ENCODE data around the gene DNAH6.

Gene DNAH6

DNA sequence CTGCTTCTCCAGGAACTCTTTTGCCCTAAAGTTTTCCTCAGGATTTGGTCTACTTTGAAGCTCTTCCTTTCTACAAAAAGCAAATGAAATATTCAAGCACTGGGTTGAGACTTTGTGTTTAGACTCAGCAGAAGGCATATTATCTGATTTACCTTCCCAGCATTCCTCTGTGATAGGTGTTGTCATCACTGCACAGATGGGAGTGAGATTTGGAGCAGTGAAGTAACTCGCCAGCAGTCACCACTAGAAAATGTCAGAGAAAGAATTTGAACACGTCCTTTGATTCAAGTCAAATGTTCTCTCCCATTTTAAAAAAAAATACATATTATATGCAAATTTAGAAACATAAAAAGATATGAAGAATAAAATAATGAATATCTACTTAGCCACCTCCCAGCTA is 112.2 kb downstream of the DNAH6 start:
- no peak for DNase-seq (ENCODE audit: low read depth, low spot score)

DNA sequence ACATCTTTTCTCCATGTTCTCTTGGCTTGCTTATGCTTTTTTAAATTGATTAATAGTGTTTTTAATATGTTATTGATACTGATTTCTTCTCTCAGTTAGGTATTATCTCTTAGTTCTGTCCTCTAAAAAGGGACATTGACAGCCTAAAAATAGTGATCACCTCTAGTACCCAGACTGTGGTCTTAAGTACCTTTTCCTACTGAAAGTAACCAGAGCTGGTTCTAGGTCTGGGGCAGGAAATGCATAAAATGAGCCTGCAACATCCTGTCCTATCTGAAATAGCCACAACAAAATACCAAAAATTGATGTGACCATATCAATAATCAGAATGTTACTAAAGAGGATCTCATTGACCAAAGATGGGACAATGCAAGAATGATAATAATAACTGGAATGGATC is 113.3 kb downstream of the DNAH6 start:
- DNase-seq (ENCODE audit: low read depth, low spot score), result no peak

DNA sequence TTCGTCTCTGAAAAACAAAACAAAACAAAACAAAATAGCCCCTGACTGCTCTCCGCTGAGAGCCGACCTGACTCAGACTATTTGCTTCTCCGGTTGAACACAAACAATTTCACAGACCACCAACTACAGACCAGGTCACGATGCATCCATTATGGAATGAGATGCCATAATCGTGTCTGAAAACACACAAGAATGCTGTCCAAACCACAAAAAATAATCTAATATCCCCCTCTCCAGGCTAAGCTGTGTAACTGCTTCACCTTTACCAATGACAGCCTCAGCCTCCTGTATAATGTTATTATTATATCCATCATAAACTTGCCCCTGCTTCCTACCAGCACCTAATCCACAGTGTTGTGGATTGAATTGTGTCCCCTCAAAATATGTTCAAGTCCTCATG is 114.7 kb downstream of the DNAH6 start:
- no peak for DNase-seq (ENCODE audit: low read depth, low spot score)

DNA sequence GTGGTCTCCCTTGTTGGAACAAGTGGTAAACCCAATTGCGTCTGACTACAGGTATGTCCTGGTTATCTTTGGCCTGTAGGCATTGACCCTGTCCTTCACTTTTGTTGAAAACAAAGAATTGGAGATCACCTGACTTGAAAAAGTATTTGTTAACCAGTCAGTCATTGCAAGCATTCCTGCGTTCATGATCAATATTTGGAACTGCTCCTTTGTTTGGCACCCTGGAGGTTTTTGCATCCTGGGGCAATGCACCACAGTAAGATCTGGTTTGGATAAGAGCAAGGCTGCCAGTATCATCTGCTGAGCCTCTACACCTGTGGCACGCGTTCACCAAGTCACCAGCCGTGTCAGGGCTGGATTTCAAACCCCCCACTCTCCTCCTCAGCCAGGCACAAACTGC is 115.7 kb downstream of the DNAH6 start:
- no peak for DNase-seq (ENCODE audit: low read depth, low spot score)

DNA sequence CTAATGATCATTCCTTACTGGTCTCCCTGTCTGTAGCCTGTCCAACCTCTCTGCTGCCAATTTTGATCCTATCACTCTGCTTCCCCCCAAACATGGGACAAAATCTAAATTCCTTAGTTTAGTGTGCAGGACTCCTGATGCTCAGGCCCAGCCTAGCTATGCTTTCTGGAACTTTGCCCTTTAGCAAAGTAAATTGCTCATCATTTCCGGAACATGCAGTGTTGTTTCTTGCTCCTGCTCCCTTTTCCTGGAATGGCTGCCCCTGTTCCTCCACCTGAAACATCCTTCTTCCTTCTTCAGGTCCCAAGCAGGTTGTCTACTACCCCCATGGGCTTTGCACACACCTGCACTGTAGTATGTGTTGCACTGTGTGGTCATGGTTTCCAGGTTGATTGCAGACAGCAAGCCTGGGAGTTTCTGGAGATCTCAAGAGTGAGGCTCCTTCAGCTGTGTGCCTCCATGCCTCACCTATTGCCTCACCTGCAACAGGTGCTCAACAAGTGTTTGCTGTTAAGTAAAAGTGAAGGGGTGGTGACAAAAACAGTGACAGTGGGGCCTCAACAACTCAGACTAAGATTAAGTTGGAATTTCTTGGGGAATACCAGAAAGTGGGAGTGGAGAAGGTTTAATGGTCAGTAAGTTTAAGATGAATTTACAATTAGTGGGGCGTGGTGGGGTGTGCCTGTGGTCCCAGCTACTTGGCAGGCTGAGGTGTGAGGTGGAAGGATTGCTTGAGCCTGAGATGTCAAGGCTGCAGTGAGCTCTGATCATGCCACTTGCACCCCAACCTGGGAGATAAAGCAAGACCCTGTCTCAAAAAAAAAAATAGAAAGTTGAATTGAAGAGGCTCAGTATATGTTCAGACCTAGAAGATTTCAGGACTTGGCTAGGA is 120.0 kb downstream of the DNAH6 start:
- DNase-seq (ENCODE audit: low read depth, low spot score), result no peak

DNA sequence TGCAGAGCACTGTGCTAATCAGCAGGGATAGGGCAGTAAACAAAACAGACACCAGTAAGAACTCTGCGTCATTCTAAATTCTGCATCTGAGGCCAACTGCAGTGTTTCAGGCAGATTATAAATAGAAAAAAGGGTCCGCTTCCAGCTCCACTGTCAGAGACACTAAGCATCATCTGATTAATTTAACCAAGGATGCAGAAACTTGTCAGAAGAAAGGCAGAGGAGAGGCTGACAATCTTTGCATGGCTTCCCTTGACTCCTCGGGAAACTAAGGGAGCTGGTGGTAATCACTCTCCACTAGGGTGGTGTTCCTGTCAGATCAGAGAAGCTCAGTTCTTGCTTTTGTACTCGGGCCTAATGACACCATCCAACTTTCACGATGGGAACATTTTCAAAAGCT is 123.5 kb downstream of the DNAH6 start:
- no peak for DNase-seq (ENCODE audit: low read depth, low spot score)

DNA sequence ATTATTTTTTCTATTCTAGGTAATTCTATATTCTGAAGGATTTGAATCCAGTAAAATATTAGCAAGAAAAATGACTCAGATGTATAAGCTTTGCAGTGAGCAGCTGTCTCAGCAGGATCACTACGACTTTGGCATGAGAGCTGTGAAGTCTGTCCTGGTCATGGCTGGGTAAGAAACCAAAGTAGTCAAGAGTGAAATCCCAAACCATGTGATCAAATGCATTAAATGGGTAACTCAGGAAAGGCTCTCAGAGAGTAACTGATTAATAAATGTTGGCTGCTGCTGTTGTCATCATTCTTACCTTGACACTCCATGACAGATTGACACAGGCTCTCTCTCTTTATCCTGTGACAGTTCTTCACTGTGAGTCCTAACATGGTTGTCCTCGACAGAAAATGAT is 124.1 kb downstream of the DNAH6 start:
- no peak for DNase-seq (ENCODE audit: low read depth, low spot score)

DNA sequence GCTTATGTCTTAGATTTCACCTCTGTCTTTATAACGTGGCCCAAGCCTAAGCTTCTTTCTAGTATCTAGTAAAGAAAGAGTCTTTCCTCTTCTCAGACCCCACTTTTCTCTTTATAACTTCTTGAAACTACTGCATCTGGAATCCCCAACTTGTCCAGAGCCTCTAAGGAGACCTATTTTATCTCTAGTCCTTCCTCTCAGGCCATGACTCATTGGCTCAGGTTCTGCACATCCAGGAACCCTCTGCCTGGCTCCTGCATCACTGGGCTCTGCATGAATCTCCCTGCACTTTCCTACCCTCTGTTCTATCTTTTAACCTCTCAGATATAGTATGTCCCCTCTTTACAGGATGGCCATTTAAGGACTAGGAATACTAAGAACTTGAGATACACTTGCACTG is 124.7 kb downstream of the DNAH6 start:
- no peak for DNase-seq (ENCODE audit: low read depth, low spot score)

DNA sequence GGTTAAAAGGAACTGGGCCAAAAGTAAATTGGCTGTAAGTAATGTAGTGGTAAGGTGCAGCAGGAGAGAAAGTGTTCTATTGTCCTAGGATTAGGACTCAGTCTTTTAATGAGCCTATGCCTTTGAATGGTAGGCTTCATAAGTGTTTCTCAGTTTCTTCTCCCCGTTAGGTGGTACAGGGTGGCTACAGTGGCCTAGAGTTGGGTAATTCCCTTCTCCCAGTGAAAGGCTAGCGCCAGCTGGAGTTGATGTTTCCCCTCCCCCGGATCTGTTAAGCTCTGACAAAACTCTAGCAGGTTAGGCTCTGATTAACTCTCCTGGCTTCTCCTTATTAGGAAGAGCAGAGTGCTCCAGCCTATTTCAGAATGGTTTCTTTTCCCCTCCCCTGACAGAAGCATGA is 127.7 kb downstream of the DNAH6 start:
- DNase-seq (ENCODE audit: low read depth, low spot score), result no peak

DNA sequence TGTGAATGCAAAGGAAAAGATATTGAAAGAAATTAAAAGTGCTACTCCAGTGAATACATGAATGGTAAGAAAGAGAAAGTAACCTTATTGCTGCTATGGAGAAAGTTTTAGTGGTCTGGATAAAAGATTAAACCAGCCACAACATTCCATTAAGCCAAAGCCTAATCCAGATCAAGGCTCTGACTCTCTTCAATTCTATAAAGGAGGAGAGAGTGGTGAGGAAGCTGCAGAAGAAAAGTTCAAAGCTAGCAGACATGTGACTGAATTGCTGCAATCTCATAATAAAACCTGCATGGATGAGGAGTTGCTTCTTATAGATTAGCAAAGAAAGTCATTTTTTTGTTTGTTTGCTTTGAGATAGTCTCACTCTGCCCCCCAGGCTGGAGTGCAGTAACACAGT is 130.2 kb downstream of the DNAH6 start:
- no peak for DNase-seq (ENCODE audit: low read depth, low spot score)

DNA sequence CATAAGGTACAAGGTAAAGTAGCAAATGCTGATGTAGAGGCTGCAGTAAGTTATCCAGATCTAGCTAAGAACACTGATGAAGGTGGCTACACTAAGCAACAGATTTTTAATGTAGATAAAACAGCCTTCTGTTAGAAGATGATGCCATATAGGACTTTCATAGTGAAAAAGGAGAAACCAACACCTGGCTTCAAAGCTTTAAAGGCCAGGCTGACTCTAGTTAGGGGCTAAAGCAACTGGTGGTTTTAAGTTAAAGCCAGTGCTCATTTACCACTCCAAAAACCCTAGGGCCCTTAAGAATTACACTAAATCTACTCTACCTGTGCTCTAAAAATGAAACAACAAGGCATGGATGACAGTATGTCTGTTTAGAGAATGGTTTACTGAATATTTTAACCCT is 131.0 kb downstream of the DNAH6 start:
- DNase-seq (ENCODE audit: low read depth, low spot score), result no peak

DNA sequence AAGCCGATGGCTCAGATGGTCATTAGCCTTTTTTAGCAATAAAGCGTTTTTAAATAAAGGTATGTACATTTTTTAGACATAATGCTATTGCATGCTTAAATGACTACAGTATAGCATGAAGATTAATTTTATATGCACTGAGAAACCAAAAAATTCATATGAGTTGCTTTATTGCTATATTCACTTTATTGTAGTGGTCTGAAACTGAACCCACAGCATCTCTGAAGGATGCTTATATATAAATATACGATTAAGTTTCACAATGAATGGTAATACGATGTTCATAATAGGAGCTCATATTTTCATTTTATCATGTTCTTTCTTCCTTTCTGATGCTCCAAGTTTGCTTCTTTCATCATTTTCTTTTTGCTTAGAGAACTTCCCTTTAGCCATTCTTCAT is 132.8 kb downstream of the DNAH6 start:
- no peak for DNase-seq (ENCODE audit: low read depth, low spot score)

DNA sequence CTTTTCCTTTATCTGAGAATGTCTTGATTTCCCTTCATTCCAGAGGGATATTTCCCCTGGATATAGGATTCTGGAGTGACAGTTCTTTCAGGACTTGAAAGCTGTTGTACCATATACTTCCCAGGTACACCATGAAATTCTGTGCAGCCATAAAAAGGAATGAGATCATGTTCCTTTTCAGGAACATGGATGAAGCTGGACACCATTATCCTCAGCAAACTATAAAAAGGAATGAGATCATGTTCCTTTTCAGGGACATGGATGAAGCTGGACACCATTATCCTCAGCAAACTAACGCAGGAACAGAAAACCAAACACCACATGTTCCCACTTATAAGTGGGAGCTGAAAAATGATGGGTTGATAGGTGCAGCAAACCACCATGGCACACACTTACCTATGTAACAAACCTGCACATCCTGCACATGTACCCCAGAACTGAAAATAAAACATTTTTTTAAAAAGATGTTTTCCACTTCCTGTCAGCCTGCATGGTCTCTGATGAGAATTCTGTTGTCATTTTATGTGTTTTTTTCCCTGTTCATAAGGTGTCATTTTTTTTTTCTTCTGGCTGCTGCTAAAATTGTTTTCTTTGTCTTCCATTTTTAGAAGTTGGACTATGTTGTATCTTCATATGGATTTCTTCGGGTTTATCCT is 133.3 kb downstream of the DNAH6 start:
- DNase-seq (ENCODE audit: low read depth, low spot score), result no peak

DNA sequence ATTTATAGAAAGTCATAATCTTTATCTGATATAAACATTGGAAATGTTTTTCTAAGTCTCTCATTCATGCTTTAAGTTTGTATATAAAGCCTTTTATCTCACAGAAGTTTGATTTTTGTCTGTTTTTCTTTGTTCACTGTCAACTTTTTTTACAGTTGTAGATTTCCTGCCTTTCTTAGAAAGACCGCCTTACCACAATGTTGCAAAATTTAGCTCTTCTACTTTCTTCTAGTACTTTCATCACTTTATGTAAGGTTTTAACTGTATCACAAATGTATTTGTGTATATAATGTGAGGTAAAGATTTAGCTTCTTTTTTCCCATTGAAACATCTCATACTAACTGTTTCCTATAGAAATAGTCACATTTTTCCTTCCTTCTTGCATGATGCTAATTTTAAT is 136.1 kb downstream of the DNAH6 start:
- no peak for DNase-seq (ENCODE audit: low read depth, low spot score)

DNA sequence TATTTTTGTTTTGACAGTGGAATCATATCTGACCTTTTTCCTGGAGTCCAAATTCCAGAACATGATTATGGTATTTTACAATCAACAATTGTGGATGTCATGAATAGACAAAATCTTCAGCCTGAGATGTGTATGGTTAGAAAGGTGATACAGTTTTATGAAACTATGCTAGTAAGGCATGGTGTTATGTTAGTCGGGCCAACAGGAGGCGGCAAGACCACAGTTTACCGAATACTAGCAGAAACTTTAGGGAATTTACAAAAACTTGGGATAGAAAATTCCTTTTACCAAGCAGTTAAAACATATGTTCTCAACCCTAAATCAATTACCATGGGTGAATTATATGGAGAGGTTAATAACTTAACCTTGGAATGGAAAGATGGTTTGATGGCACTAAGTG is 137.0 kb downstream of the DNAH6 start:
- DNase-seq (ENCODE audit: low read depth, low spot score), result no peak

DNA sequence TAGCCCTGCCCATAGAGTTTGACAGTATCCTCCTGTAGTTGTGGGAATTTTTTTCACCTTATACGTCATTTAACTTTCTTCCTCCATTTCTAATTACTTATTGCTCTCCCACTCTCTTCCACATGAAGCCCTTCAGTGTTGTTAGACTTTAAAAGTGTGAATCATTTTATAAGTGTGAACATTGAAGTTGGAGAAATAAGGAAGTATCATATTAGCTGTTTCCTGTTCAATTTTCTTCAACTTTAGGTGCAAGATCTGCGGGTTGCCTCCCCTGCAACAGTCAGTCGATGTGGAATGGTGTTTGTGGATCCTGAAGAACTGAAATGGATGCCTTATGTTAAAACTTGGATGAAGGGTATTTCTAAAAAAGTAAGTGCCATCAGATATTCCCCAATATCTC is 138.1 kb downstream of the DNAH6 start:
- DNase-seq (ENCODE audit: low read depth, low spot score), result no peak

DNA sequence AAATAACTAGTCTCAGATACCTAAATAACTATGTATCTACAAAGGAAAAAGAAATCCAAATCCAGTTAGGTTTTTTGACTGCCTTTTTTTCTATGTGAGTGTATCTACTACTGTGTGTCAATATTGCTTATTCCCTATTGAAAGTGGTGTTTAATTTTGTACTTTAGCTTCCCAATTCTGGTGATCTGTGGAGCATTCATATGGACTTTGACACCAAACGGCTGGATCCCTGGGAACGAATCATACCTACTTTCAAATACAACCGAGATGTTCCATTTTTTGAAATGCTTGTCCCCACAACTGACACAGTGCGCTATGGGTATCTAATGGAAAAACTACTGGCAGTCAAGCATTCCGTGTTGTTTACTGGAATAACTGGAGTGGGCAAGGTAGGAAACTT is 152.8 kb downstream of the DNAH6 start:
- no peak for DNase-seq (ENCODE audit: low read depth, low spot score)

DNA sequence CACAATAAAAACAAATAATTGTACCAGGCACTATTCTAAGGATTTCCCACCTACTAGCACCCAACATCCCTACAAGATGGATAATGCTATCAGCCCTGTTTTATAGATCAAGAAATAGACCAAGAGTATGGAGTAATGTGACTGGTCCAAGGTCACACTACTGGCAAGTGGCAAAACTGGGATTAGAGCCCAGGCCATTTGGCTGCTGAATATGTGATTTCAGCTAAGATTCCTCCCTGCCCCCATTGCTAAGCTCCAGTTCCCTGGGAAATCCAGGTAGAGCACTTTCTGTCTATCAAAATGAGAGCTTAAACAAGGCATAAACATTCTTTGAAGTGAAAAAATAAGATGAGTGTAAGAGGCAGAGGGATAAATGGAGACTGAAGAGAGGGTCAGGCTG is 157.8 kb downstream of the DNAH6 start:
- no peak for DNase-seq (ENCODE audit: low read depth, low spot score)

DNA sequence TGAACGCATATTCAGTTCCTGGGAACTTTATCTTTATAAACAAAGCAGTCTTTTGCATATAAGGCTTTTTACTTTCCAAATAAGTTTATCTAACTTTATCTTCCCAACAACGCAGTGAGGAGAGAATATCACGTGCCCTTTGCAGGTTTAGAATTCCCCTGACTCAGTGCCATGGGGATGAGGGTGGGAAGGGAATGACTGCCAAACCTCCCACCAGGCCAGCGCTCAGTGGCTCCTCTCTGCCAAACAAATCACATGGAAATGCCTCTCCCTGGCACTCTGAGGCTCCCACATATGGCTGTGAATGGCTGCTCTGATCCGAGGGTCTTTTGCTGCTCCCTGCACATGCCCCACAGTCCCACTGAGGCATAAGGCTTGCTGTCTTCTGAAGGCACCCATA is 158.3 kb downstream of the DNAH6 start:
- no peak for DNase-seq (ENCODE audit: low read depth, low spot score)

DNA sequence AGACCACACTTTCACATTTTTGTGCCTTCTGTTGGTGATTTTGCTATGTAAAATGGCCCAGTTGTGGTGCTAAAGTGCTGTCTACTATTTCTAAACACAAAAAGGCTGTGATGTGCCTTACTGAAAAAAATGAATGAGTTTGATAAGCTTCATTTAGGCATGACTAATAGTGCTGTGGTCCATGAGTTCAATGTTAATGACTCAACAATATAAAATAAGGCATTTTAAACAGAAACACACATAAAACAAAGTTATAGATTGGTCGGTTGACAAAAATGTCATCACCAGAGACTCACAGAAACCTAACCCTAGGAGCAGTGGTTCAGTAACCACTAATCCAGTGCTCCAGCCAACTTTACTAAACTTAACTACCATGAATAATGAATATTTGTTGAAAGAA is 160.0 kb downstream of the DNAH6 start:
- DNase-seq (ENCODE audit: low read depth, low spot score), result no peak

DNA sequence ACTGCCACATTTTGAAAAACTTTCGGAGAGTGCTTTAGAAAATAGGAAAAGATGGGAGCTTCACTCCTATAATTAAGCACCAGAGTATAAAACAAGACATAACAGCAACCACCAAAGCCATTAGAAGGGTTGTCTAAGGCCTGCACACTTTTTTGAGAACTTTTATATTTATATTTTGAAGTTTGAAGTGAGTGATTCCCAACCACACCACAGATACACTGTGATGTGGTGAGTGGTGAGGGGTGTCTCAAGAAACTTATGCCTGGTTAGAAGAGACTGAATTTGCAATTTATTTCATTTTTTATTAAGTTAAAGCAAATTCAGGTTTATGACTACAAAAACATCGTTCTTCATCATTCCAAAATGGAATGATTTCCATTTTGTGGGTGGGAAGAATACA is 161.9 kb downstream of the DNAH6 start:
- no peak for DNase-seq (ENCODE audit: low read depth, low spot score)

DNA sequence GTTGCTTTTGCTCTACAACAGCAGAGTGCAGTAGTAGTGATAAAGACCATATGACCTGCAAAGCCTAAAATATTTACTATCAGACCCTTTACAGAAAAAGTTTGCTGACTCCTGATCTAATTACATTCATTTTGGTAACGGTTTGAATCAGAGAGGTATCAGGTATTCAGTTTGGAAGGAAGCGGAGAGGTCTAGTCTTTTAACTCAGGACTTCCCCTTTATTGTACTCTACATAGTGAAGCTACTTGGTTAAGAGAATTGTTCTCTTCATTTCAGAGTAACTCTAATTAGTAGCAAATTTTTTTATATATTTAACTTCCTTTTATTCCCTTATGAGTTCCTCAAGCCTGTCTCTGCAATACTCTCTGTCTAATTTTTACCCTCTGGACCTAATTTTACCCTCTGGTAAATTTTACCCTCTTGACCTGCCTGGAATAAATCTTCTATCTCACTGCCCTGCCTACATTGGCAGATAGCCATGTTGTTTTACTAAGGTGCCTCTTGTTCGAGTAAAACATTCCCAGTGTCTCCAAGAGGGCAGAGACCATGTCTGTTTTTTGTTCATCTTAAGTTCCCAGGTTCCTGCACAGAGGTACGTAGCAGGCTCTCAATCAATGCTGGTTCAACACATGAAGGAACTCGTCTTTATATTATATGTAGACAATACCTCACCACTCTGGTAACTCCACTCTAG is 170.6 kb downstream of the DNAH6 start:
- DNase-seq (ENCODE audit: low read depth, low spot score), result no peak
